Panc1 (cell line): ENCODE measurements around the gene TNFAIP8L1. TPM values are rescaled to one million over a fixed set of nuclear protein-coding genes. Genes with fewer than 3 reads are reported as not detected.

ENCODE experiments used
- ATAC-seq: fragments of 200-7000 bp; cut with Tn5 transposase; 2 replicates; pipeline ENCODE4 v1.9.1; 2020; ENCODE audit warnings: mild to moderate bottlenecking, moderate library complexity
- BruUV-seq: library from RNA; stranded (reverse); fragments of 400-500 nt; replicated peaks from 2 replicates; lab custom pipeline; 2021; lab: Mats Ljungman, UMichigan
- CTCF ChIA-PET: fragments of 300-600 bp; sonication (Branson Sonifier 250); formaldehyde crosslinking; loops from one replicate; lab custom pipeline; 2022; ENCODE audit warnings: antibody characterized with exemption; lab: Charles Lee
- POLR2A ChIA-PET: fragments of 300-600 bp; sonication (Branson Sonifier 250); formaldehyde crosslinking; loops from one replicate; lab custom pipeline; 2022; ENCODE audit warnings: antibody characterized with exemption; lab: Charles Lee
- DNase-seq: peaks from one replicate; pipeline ENCODE4 v3.0.0-alpha.2; 2010; ENCODE audit warnings: low read depth, low spot score
- H3K27ac ChIP-seq: 2 replicates; pipeline ENCODE4 v1.5.1; 2011; ENCODE audit warnings: mild to moderate bottlenecking, low read length, inconsistent platforms
- H3K27me3 ChIP-seq: fragments of 200-500 bp; sonication (Bioruptor generic); 2 replicates; pipeline ENCODE4 v1.6.0; 2014; ENCODE audit warnings: low read length, inconsistent platforms; ENCODE audit not compliant: control insufficient read depth, insufficient read depth
- H3K36me3 ChIP-seq: fragments of 200-500 bp; sonication (Bioruptor generic); 2 replicates; pipeline ENCODE4 v1.5.1; 2014; ENCODE audit warnings: inconsistent platforms, mild to moderate bottlenecking, low read length, moderate library complexity; ENCODE audit not compliant: control insufficient read depth, insufficient read depth
- H3K4me1 ChIP-seq: 2 replicates; pipeline ENCODE4 v1.5.1; 2011; ENCODE audit warnings: inconsistent platforms, mild to moderate bottlenecking, low read length, moderate library complexity; ENCODE audit not compliant: control insufficient read depth, insufficient read depth
- H3K4me3 ChIP-seq, 2 experiments: 2 replicates each; pipeline ENCODE4 v1.5.1; 2011 to 2012; ENCODE audit warnings: low read depth in 2 of 2, low read length in 2 of 2, mild to moderate bottlenecking in 2 of 2, inconsistent platforms in 1 of 2, moderate library complexity in 1 of 2
- H3K9me3 ChIP-seq: fragments of 200-500 bp; sonication (Bioruptor generic); 2 replicates; pipeline ENCODE4 v1.5.1; 2014; ENCODE audit warnings: low read depth, mild to moderate bottlenecking, inconsistent platforms, low read length, moderate library complexity; ENCODE audit not compliant: control insufficient read depth, insufficient read depth
- CTCF ChIP-seq: fragments of 450-650 bp; IDR thresholded peaks from 2 replicates; pipeline ENCODE4 v1.5.1; 2017; ENCODE audit warnings: mild to moderate bottlenecking
- POLR2AphosphoS5 ChIP-seq: IDR thresholded peaks from 2 replicates; pipeline ENCODE4 v1.6.1; 2012; ENCODE audit warnings: mild to moderate bottlenecking, low read depth, low read length, moderate library complexity
- REST ChIP-seq, 2 experiments: IDR thresholded peaks; 2 replicates each; pipeline ENCODE4 v1.6.1; 2011 to 2012; ENCODE audit warnings: low read depth in 2 of 2, control low read depth in 1 of 2, low read length in 1 of 2, mild to moderate bottlenecking in 1 of 2, moderate library complexity in 1 of 2; ENCODE audit not compliant: insufficient read depth in 1 of 2
- SIN3A ChIP-seq: IDR thresholded peaks from 2 replicates; pipeline ENCODE4 v1.6.1; 2012; ENCODE audit warnings: low read depth, mild to moderate bottlenecking, low read length, moderate library complexity, borderline replicate concordance; ENCODE audit not compliant: insufficient read depth
- TCF7L2 ChIP-seq: IDR thresholded peaks from 2 replicates; pipeline ENCODE4 v1.6.1; 2011; ENCODE audit warnings: mild to moderate bottlenecking, low read depth, low read length, inconsistent platforms
- in situ Hi-C: cut with HindIII; loops from 2 replicates; pipeline ENCODE4 v1.10.0; 2016; ENCODE audit warnings: low sequenced_read_pairs, low pct_unique_long_range_greater_than_20kb
- intact Hi-C: fragments of 100-400 bp; cut with micrococcal nuclease; formaldehyde crosslinking; loops from one replicate; pipeline ENCODE4 v1.10.0; 2022; ENCODE audit not compliant: unreplicated experiment
- total RNA-seq: library from RNA; stranded (reverse); gene quantifications from one replicate; pipeline ENCODE4 v1.2.1, GENCODE V29; 2021; ENCODE audit not compliant: unreplicated experiment

TNFAIP8L1 gene
- total RNA-seq, 1 experiment from 2014 or later, result 4.8 TPM

- DNase-seq (no peak), ATAC-seq (no peak)
- Histone ChIP-seq H3K4me1 (no peaks in the 10 kb centered on the region), H3K36me3 (no peaks in the 10 kb centered on the region), H3K4me3 (no peak overlapping the region), H3K9me3 (no peaks in the 10 kb centered on the region), H3K27me3 (no peaks in the 10 kb centered on the region), H3K27ac (no peak overlapping the region)
- BruUV-seq, result no TSS peak
- intact Hi-C loops, result no loop called here
- ChIA-PET CTCF (no interaction called here), POLR2A (no interaction called here)
- TF ChIP-seq SIN3A, result no peak
- TF ChIP-seq REST (IDR thresholded peaks at IDR 0.05; ENCODE audit: insufficient read depth in 1 of 2, low read depth in 2 of 2, low read length in 1 of 2), result no peak
- TF ChIP-seq TCF7L2, result no peak
- no peak for TF ChIP-seq CTCF
- TF ChIP-seq POLR2AphosphoS5, result no peak
- in situ Hi-C loops, result no loop called here
Measured at GRCh38 chr19:4596033-4596904, 43.0 kb upstream of the TNFAIP8L1 start.

- H3K9me3 ChIP-seq, result no peaks in the 10 kb centered on the region
- no peaks in the 10 kb centered on the region for H3K27me3 ChIP-seq
- ChIA-PET CTCF (interaction anchor here (1.1 kb wide), 1 partner anchor 26 kb away, joined by 5 read pairs; no protein-coding TSS in a partner anchor), POLR2A (no interaction called here)
- no peak for TF ChIP-seq REST (IDR thresholded peaks at IDR 0.05; ENCODE audit: insufficient read depth in 1 of 2, low read depth in 2 of 2, low read length in 1 of 2)
- no peak for TF ChIP-seq POLR2AphosphoS5
- TF ChIP-seq SIN3A, result no peak
- no peak for TF ChIP-seq TCF7L2
- no peak for TF ChIP-seq CTCF
- no TSS peak for BruUV-seq
- H3K4me3 ChIP-seq, result peak overlapping the region; percentile 5 to 30; a peak in 3 of 4 replicates
- intact Hi-C loops, result no loop called here
- no peak overlapping the region for H3K27ac ChIP-seq
- ATAC-seq (no peak), DNase-seq (no peak)
- no peaks in the 10 kb centered on the region for H3K4me1 ChIP-seq
- H3K36me3 ChIP-seq, result no peaks in the 10 kb centered on the region
- in situ Hi-C loops, result no loop called here
Measured at GRCh38 chr19:4597278-4597974, 41.9 kb upstream of the TNFAIP8L1 start.
